ENCODE measurements around the gene VWA5B1. TPM values are rescaled to one million over a fixed set of nuclear protein-coding genes. Genes with fewer than 3 reads are reported as not detected.

Gene VWA5B1
- total RNA-seq, 2 donors from 2014 or later, result 0.22 TPM; not detected in 1

DNA sequence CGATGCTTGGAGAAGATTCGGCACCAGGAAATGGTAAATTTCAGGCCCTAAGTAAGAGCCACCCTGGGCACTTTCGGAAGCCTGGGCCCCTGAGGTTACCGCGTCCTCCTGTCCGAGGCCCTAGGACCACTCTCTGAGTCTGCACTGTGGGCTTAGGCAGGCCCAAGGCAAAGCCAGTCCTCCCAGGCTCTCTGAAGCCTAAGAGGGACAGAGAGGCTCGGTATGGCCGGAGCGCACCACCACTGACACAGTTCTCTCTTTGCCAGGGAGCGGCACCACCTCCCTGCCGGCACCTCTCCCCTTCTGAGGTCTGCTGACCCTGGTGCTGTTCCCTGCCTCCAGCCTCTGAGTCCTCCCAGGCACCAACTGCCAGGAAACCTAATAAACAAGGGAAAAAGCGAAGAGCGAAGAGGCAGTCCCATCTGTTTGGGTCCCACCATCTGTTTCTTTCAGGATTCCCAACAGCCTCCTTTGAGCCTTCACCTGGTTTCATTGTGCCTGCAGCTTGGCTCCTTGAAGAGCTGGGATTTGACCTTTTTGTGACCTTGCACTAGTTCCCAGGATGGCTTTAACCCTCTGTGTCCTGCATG is 57.7 kb downstream of the VWA5B1 start:
- Mint-ChIP-seq H3K27me3 (ENCODE audit: low read depth) (peaks cover 31% of the 10 kb centered on the region), H3K9me3 (peaks cover 2 to 5% of the 10 kb centered on the region in 2 donors), H3K4me3 (no peak overlapping the region), H3K4me1 (ENCODE audit: low read depth) (peaks cover 7% of the 10 kb centered on the region), H3K36me3 (ENCODE audit: insufficient read depth in 2 of 2) (peaks cover 1 to 2% of the 10 kb centered on the region in 2 donors), H3K27ac (no peak overlapping the region)
- DNase-seq (no peak), ATAC-seq (replicated peaks in 1 of 2) (no peak)

DNA sequence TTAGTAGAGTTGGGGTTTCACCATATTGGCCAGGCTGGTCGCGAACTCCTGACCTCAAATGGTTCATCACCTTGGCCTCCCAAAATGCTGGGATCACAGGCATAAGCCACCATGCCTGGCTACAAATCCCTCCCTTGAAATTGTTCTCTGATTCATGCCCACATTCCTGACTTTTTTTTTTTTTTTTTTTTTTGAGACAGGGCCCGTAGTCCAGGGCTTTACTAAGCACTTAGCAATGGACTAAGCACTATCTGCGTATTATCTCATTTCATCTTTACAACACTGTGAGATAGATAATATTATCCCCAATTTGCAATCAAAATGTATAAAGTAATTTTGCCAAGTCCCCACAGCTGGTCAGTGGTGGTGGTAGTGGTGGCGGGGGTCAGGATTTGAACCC is 58.9 kb downstream of the VWA5B1 start:
- H3K4me3 Mint-ChIP-seq, result no peak overlapping the region
- no peak for DNase-seq
- H3K27ac Mint-ChIP-seq, result no peak overlapping the region
- ATAC-seq (replicated peaks in 1 of 2), result no peak
- peaks cover 23% of the 10 kb centered on the region for H3K27me3 Mint-ChIP-seq (ENCODE audit: low read depth)
- H3K4me1 Mint-ChIP-seq (ENCODE audit: low read depth), result no peaks in the 10 kb centered on the region
- H3K36me3 Mint-ChIP-seq (ENCODE audit: insufficient read depth in 2 of 2), result peaks cover 1 to 2% of the 10 kb centered on the region in 2 donors
- H3K9me3 Mint-ChIP-seq, result peaks cover 2 to 5% of the 10 kb centered on the region in 2 donors

DNA sequence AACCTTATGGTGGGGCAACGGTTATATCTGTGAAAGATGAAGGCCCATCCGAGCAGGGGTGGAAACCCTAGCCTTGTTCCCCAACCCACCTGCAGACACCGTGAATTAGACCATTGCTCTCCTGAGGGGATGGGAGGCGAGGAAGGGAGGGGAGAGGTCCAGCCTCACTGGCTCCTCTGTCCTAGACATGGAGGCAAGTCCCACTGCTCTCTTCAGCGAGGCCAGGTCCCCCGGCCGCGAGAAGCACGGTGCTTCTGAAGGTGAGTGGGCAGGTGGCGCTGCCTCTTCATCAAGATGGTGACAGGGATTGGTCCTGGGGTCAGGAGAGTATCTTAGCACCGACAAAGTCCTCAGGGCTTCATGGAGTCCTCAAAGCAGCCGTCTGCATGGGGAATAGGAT is 59.3 kb downstream of the VWA5B1 start:
- Mint-ChIP-seq H3K4me1 (ENCODE audit: low read depth) (no peaks in the 10 kb centered on the region), H3K27me3 (ENCODE audit: low read depth) (peaks cover 19% of the 10 kb centered on the region), H3K9me3 (peaks cover 2 to 5% of the 10 kb centered on the region in 2 donors), H3K27ac (no peak overlapping the region), H3K36me3 (ENCODE audit: insufficient read depth in 2 of 2) (peaks cover 1 to 2% of the 10 kb centered on the region in 2 donors), H3K4me3 (no peak overlapping the region)
- DNase-seq (no peak), ATAC-seq (replicated peaks in 1 of 2) (no peak)

DNA sequence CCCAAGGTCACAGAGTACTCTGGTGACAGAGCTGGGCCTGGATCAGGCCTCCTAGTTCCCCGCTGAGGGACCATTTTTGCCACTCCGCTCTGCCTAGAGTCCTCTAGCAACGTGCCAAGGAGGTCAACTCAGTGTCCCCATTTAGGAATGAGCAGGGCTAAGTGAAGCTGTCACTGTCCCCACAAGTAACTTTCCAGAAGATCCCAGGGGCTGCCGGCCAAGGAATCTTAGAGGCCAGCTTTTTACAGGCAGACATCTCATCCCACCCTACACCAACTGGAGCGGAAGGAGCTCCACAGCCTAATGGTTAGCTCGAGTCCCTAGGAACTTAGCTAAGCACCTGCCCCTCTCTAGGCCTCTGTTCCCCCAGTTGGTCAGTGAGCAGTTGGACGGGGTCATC is 59.7 kb downstream of the VWA5B1 start:
- H3K9me3 Mint-ChIP-seq, result peaks cover 2 to 5% of the 10 kb centered on the region in 2 donors
- peaks cover 1 to 2% of the 10 kb centered on the region in 2 donors for H3K36me3 Mint-ChIP-seq (ENCODE audit: insufficient read depth in 2 of 2)
- H3K4me3 Mint-ChIP-seq, result no peak overlapping the region
- H3K27me3 Mint-ChIP-seq (ENCODE audit: low read depth), result peaks cover 17% of the 10 kb centered on the region
- no peak for DNase-seq
- ATAC-seq (replicated peaks in 1 of 2), result no peak
- no peaks in the 10 kb centered on the region for H3K4me1 Mint-ChIP-seq (ENCODE audit: low read depth)
- no peak overlapping the region for H3K27ac Mint-ChIP-seq

DNA sequence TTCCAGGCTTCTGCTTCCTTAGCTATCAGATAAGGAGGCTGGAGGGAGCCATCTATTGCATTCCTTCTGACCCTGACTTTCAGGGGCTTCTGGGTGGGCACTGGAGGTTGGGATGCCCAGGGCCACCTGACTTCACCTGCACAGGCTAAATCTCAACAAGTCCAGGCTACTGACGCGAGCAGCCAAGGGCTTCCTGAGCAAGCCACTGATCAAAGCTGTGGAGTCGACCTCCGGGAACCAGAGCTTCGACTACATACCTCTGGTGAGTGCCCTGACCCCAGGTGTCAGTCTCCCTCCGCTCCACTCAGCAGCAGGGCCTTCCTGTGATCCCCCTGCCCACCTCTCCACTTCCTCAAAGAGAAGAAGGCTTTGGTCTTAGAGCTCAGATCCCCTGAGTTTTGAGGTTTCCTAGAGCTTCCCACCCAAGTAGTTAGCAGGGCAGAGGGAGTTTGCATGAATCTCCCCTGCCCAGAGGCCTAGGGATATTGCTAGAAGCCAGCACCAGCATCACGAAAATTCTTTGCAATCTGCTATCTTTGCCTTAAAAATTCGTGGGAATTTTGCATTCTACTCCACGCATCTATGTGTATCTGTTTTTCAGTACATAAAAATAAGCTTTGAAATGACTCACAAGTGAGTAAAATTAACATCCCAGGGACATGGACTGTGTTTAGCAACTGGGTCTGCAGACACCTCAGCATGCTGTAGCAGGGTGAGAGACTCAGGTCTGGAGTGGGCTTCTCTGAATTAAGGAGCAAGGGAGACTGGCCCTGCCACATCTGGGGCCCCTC is 61.4 kb downstream of the VWA5B1 start:
- Mint-ChIP-seq H3K27ac (no peak overlapping the region), H3K27me3 (ENCODE audit: low read depth) (peaks cover 14% of the 10 kb centered on the region)

DNA sequence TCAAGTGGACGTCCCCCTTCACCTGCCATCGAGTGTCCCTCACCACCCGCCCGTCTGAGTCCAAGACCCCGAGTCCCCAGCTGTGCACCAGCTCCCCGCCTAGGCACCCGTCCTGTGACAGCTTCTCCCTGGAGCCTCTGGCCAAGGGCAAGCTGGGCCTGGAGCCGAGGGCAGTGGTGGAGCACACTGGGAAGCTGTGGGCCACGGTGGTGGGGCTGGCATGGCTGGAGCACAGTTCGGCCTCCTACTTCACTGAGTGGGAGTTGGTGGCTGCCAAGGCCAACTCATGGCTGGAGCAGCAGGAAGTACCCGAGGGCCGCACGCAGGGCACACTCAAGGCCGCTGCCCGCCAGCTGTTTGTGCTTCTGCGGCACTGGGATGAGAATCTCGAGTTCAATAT is 63.2 kb downstream of the VWA5B1 start:
- peaks cover 10% of the 10 kb centered on the region for H3K4me1 Mint-ChIP-seq (ENCODE audit: low read depth)
- H3K36me3 Mint-ChIP-seq (ENCODE audit: insufficient read depth in 2 of 2), result no peaks in the 10 kb centered on the region
- no peak overlapping the region for H3K27ac Mint-ChIP-seq
- H3K4me3 Mint-ChIP-seq, result no peak overlapping the region
- DNase-seq (no peak), ATAC-seq (replicated peaks in 1 of 2) (no peak)
- peaks cover 22% of the 10 kb centered on the region for H3K27me3 Mint-ChIP-seq (ENCODE audit: low read depth)
- no peaks in the 10 kb centered on the region for H3K9me3 Mint-ChIP-seq

More for the DNA sequence above, 61.4 kb downstream of the VWA5B1 start:
- H3K9me3 Mint-ChIP-seq, result no peaks in the 10 kb centered on the region
- DNase-seq (no peak), ATAC-seq (replicated peaks in 1 of 2) (no peak)
- peaks cover 9% of the 10 kb centered on the region for H3K4me1 Mint-ChIP-seq (ENCODE audit: low read depth)
- H3K4me3 Mint-ChIP-seq, result no peak overlapping the region
- H3K36me3 Mint-ChIP-seq (ENCODE audit: insufficient read depth in 2 of 2), result peaks cover 0 to 1% of the 10 kb centered on the region in 2 donors

DNA sequence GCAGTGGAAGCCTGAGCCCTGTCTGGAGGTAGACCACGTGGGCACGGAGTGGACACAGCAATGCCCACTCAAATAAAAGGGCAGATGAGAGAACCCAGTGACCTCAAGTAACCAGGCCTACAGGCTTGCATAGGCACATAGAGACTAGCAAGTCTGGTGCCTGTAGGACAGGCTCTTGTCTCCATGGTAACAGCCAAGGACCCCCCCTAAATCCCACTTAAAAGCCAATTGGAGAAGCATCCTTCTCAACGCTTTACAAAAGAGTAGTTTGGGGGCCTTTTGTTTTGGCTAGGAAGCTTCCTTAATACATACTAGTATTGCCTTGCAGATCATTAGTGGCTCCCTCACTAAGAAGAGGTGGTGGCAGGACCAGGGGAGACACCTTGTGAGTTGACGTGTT is 63.9 kb downstream of the VWA5B1 start:
- H3K27ac Mint-ChIP-seq, result no peak overlapping the region
- H3K36me3 Mint-ChIP-seq (ENCODE audit: insufficient read depth in 2 of 2), result no peaks in the 10 kb centered on the region
- DNase-seq, result no peak
- H3K27me3 Mint-ChIP-seq (ENCODE audit: low read depth), result peaks cover 28% of the 10 kb centered on the region
- no peak overlapping the region for H3K4me3 Mint-ChIP-seq
- no peak for ATAC-seq (replicated peaks in 1 of 2)
- H3K4me1 Mint-ChIP-seq (ENCODE audit: low read depth), result peaks cover 18% of the 10 kb centered on the region
- no peaks in the 10 kb centered on the region for H3K9me3 Mint-ChIP-seq

DNA sequence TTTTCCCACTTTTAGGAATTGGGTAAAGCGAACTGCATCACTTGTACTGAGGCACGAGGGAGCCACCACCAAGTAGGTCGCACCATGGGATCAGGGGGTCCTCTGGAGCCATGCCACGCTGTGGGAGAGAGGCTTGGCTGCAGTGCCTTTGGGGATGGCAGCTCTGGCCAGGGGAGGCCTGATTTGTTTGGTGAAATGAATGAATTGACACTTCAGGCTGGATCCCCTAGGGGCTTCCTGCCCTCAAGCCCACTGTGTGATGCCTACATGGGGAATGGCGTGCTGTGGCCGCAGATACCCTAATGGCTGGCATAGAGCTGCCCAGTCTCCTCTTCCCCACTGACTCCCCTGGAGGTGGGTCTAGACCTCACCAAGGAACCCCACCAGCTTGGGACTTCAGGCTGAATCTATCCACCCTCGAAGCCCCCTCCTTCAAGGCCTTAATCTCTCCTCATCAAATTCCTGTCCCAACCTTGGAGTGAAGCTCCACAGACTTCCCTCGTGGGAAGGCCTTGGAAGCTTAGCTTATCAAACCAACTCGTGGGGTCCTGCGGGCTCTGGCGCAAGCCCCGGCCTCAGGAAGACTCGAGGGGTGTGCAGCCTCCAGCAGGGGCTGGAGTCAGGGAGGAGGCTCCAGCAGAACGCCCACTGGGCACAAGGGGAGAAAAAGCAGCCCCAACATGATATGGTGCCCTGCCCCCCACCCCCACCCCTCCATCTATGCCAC is 64.6 kb downstream of the VWA5B1 start:
- H3K4me3 Mint-ChIP-seq, result no peak overlapping the region
- H3K36me3 Mint-ChIP-seq (ENCODE audit: insufficient read depth in 2 of 2), result no peaks in the 10 kb centered on the region
- peaks cover 23% of the 10 kb centered on the region for H3K4me1 Mint-ChIP-seq (ENCODE audit: low read depth)
- ATAC-seq (replicated peaks in 1 of 2) (no peak), DNase-seq (no peak)
- peaks cover 28% of the 10 kb centered on the region for H3K27me3 Mint-ChIP-seq (ENCODE audit: low read depth)
- no peak overlapping the region for H3K27ac Mint-ChIP-seq
- no peaks in the 10 kb centered on the region for H3K9me3 Mint-ChIP-seq

DNA sequence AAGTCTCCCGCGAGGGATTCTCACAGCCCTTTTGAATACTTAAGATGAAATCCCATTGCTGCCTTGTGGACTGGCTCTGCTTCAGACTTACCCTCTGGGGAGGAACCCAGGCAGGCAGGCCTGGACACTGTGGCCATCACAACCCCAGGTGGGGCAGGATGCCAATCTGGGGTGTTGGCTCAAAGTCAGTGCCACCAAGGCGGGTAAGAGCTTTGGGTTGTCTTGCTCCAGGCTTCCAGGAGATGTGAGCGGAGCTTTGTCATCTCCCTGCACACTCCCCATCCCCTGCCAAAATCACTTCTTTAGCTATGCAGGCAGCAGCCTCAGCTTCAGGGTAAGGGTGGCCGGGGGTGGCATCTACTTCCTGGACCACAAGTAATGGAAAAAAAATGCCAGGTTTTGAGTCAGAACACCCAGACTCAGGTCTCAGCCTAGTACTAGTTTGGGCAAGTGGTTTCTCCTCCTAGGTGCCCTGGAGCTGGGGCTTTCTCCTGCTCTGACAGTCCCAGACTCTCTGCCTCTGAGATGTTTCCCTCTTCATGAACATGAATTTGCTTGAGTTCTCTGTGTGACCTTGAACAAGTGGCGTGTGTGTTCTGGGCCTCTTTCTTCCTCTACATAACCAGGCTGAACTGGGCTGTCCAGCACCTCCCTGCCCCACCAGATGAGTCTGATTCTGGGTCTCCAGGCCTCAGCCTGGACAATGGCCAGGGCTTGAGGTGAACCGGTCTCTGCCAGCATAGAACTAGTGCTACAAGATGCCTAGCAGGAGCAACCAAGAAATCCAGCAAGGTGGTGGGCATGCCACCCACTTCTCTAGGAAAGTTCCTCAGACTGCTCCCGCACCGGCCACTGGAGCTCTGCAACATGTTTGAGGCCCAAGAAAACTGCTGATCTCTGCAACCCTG is 65.4 kb downstream of the VWA5B1 start:
- DNase-seq (peak in 1 of 2 donors; percentile 8), ATAC-seq (replicated peaks in 1 of 2) (peak; percentile 16 to 40)
- no peaks in the 10 kb centered on the region for H3K36me3 Mint-ChIP-seq (ENCODE audit: insufficient read depth in 2 of 2)
- no peak overlapping the region for H3K4me3 Mint-ChIP-seq
- no peaks in the 10 kb centered on the region for H3K9me3 Mint-ChIP-seq
- H3K27me3 Mint-ChIP-seq (ENCODE audit: low read depth), result peaks cover 29% of the 10 kb centered on the region
- H3K27ac Mint-ChIP-seq, result no peak overlapping the region
- peaks cover 23% of the 10 kb centered on the region for H3K4me1 Mint-ChIP-seq (ENCODE audit: low read depth)

DNA sequence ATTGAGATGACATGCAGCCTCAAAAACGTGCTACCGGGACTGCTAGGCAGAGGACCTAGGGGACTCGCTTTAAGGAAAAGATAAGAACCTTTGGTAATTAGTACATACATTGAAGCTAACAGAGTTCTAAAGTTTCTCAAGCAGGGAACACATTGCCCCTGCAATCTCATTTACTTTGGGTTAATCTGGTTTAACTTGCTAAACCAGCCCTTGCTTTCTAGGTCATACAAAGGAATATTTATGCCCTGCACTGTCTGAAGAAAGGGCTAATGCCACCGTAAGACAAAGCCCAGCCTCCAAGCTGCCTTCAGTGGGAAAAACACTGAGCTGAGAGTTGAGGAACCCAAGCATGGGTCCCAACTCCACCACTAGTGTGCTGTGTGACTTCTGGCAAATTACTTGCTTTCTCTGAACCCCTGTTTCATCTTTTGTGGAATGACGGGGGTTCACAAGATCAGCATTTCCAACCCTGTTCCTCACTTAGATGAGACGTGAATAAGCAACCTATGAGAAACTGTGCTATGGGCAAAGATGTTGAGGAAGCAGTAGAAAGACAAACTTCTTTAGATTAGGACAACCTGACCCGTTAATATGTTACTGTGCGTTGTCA is 66.3 kb downstream of the VWA5B1 start:
- Mint-ChIP-seq H3K36me3 (ENCODE audit: insufficient read depth in 2 of 2) (no peaks in the 10 kb centered on the region), H3K27ac (no peak overlapping the region), H3K9me3 (no peaks in the 10 kb centered on the region), H3K4me3 (no peak overlapping the region), H3K4me1 (ENCODE audit: low read depth) (peaks cover 23% of the 10 kb centered on the region), H3K27me3 (ENCODE audit: low read depth) (peaks cover 37% of the 10 kb centered on the region)
- DNase-seq (no peak), ATAC-seq (replicated peaks in 1 of 2) (no peak)

DNA sequence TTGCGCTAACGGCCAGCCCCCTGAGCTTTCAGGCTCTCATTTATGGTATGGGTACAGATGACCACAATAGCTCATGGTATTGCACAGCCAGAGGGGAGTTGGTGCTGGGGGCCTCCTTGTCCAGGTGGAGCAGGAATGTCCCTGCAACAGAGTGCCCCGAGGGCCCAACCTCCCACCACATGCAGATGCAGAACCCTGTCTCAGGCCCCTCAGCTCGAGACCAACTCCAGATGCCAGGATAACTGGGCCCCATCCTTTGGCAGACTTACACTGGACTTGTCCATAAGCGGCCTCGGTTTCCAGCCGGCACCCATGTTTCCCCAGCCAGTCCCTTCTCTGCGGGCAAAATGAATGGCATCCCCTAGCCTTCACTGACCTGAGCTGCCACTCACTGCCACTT is 67.1 kb downstream of the VWA5B1 start:
- no peak for DNase-seq
- peaks cover 43% of the 10 kb centered on the region for H3K27me3 Mint-ChIP-seq (ENCODE audit: low read depth)
- no peak overlapping the region for H3K27ac Mint-ChIP-seq
- no peak for ATAC-seq (replicated peaks in 1 of 2)
- no peaks in the 10 kb centered on the region for H3K9me3 Mint-ChIP-seq
- H3K4me3 Mint-ChIP-seq, result no peak overlapping the region
- peaks cover 0 to 4% of the 10 kb centered on the region in 2 donors for H3K36me3 Mint-ChIP-seq (ENCODE audit: insufficient read depth in 2 of 2)
- peaks cover 23% of the 10 kb centered on the region for H3K4me1 Mint-ChIP-seq (ENCODE audit: low read depth)

DNA sequence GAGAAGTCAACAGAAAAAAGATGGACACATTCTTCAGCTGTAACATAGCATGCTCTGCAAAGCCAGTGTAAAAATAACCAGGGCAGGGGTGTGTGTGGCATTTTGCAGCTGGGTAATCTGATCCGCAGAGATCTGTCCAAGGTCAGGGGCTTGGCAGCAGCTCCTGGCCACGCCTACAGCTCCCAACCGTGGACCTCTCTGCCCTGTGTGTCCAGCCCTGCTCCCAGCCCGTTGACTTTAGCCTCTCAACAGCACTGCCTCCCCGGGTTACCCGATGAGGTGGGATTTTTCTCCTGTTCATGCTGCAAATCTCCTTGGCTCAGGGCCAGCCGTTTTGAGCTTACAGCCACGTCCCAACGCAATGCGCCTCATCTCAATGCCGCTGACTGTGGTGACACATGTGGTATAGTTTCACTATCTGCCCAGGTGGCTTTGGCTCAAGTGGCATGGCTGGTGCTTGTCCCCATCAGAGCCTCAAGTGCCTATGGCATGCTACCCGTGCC is 68.1 kb downstream of the VWA5B1 start:
- Mint-ChIP-seq H3K4me3 (no peak overlapping the region), H3K36me3 (ENCODE audit: insufficient read depth in 2 of 2) (peaks cover 0 to 4% of the 10 kb centered on the region in 2 donors), H3K27ac (no peak overlapping the region), H3K27me3 (ENCODE audit: low read depth) (peaks cover 45% of the 10 kb centered on the region), H3K9me3 (no peaks in the 10 kb centered on the region), H3K4me1 (ENCODE audit: low read depth) (peaks cover 23% of the 10 kb centered on the region)
- DNase-seq (no peak), ATAC-seq (replicated peaks in 1 of 2) (peak; percentile 6 to 11)

All from activated T-cell treated with anti-CD3 and anti-CD28 coated beads, Interleukin-2, amount 50 U/mL, for 72 hours (primary cell).